Inferior parietal cortex (tissue), 1 donor: ENCODE results near the gene SQOR.
"Not testable (repeated sequence)": the region's sequence is repeated elsewhere in the genome, so short reads cannot be mapped to it uniquely, and the experiment has no call there.

Experiments used
- DNase-seq: peaks from one replicate; pipeline ENCODE4 v3.0.0-alpha.2; 2016; ENCODE audit errors: extremely low spot score

The SQOR gene

DNA sequence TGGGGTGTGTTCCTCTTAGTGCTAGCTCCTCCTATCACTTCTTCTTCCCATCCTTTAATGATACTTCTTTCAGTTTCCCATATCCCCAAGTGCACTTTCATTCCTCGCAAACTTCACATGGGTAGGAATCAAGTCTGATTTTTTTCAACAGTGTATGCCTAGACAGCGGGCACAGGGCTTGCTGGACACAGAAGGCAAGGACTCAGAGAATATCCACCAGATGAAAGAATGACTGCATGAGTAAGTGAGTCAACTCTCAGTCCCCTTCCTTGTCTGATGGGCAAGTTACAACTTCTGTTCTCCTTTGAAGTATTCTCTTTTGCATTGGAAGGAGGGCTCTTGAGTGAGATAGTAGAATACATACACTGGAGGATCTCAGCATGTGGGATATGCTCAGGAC is 3.1 kb upstream of the SQOR start:
- DNase-seq, result no peak

DNA sequence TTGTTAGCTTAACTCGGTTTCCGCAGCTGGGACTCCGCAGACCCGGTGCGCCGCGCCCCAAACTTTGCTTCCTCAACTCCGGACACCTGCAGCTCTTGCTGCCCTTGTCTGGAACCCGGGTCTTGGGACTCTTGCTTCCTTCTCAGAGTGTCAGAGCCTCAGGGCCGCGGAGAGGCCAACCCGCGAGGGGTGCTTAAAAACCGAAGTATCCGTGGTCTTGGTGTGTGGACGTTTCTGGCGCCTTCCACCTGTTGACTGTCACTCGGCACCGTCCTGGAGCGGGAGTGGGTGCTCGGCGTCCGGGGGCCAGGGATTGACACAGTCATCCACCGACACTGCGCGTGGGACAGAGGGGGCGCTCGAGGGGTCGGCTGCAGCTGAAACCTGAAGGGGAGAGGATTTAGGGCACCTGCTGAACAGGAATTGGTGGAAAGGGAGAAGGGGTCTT is 386 bp downstream of the SQOR start:
- no peak for DNase-seq

DNA sequence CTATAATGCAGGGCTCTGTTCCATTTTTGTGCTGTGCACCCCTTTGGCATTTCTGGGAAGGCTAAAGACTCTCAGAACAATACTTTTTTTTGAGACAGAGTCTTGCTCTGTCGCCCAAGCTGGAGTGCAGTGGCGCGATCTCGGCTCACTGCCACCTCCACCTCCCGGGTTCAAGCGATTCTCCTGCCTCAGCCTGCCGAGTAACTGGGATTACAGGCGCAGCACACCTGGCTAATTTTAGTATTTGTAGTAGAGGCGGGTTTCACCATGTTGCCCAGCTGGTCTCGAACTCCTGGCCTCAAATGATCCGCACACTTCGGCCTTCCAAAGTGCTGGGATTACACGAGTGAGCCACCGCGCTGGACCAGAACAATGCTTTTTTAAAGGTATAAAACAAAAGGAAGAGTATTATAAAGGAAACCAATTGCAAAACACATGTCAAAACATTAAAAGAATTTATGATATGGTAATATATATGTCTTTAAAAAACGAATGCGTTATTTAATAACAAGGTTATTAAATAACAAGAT is 999 bp downstream of the SQOR start:
- no peak for DNase-seq

DNA sequence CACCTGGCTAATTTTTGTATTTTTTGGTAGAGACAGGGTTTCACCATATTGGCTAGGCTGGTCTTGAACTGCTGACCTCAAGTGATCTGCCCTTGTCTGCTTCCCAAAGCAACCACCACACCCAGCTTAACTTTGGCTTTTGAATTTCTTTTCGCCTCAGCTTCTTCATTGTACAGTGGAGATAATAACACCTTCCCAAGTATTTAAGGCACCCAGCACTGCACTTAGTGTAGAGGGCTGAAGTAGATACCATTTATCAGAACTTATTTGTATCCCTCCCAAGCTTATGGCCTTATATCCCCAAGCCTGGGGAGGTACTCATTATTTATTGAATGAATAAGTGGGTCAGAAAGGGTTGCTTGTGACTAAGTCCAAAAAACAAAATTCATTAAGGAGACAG is 2.3 kb downstream of the SQOR start:
- no peak for DNase-seq

DNA sequence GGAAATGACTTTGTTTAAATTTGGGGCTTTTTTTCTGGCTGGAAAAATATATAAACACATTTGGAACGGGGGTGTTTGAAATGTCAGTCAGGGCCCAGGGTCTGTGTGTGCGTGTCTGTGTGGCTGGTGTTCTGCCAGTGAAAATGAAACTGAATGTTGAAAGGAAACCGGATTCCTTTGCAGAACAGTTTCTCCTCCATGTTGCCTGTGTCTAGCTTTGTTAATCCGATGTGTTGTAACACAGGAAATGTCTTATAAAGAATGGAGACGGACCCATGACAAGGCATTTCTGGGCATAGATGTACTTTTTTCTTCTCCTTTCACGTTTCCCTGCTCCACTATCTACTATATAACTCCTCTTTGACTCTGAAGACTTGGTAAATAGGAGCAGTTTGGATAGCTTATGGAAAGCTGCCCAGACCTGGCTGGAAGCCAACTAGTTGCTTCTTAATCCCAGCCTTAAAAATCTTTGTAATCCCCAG is 2.8 kb downstream of the SQOR start:
- DNase-seq, result peak; percentile 42

DNA sequence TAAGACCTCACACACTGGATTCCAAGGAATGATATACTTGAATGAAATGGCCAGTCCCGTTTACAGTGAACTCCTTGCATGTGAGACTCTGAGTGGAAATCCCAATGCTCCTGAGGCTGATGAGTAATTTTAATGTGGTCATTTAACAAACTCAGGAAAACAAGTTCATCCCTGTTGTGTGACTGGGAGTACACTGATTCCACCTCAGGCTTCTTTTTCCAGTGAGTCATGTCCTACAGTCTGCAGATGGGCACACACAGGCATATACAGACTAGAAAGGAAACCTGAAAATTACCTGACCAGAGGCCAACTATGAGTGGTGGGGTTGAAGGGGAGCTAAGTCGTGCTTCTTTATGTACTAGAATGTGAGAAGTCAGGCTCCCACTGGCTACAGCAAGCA is 5.8 kb downstream of the SQOR start:
- no peak for DNase-seq

DNA sequence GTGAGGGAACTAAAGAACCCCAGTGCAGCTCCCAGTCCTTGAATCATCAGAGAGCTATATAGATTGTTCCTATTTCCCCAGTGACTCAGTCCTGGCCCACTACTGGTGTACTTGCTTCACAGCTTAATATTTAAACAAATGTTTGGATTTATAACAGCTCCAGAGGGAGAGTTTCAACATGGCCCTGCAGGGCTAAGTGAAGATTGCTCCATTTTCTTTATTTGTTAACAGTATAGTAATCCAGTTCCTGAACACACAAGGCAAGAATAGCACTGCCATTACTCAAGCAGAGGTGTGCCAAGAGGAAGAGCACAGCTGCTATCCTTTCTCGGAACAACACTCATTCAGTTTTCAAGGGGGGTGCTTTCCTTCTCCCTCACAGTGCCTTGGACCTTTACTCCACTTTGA is 6.5 kb downstream of the SQOR start:
- no peak for DNase-seq

DNA sequence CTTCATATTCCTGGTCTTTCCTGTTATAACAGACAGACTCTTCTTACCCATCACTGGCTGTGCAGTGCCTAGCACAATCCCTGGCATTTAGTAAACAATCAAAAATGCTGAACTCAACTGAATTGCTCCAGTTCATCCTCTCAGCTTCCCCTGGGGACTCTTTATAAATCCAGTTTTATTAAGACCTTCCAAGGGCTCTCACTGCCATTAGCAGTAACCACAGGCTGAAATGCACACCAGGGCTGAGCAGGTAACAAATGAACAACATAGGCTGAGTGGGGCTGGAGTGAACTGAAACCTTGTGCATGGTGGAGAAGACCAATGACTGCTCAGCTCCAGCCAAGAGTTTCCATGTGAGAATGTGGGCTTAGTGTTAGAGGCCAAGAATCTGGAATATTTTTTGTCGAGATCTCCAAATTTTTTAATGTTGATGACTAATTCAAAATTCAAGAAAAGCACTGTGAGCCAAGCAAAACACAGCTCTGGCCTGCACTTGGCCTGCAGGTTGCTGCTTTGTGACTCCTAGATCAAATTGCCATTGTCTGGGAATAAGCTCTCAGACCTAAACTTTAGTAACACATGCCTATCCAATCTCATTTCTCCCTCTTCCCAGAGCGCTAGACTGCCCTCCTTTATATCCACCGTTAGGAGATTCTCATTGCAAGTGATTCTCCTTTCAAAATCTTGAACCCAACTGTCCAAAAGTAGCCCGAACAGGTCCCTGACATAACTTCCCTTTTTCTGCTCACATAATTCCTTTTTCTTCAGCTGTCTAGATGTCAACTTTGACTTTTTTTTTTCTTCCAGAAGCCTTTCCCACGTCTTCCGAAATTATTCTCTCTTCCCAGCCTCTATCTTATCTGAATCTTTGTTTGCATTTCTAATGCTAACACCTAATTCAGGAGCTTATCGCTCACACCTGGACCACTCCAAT is 7.4 kb downstream of the SQOR start:
- DNase-seq, result no peak

DNA sequence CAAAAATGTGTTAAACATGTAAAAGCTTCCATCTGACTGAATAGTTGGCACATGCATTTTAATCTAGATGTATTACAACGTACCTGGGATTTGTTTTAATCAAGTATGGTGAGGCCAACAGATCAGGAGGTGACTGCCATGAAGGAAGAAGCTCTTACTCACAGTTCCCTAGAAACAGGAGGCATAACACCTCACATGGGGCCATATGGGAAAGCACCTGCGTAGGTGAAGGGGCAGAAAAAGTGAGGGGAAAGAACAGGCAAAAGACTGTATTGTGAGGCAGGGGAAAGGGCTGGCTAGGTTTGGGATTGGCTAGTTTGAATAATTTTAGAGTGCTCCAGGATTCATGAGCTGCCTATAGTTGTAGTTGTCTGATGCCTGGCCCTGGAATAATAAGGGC is 9.6 kb downstream of the SQOR start:
- no peak for DNase-seq

DNA sequence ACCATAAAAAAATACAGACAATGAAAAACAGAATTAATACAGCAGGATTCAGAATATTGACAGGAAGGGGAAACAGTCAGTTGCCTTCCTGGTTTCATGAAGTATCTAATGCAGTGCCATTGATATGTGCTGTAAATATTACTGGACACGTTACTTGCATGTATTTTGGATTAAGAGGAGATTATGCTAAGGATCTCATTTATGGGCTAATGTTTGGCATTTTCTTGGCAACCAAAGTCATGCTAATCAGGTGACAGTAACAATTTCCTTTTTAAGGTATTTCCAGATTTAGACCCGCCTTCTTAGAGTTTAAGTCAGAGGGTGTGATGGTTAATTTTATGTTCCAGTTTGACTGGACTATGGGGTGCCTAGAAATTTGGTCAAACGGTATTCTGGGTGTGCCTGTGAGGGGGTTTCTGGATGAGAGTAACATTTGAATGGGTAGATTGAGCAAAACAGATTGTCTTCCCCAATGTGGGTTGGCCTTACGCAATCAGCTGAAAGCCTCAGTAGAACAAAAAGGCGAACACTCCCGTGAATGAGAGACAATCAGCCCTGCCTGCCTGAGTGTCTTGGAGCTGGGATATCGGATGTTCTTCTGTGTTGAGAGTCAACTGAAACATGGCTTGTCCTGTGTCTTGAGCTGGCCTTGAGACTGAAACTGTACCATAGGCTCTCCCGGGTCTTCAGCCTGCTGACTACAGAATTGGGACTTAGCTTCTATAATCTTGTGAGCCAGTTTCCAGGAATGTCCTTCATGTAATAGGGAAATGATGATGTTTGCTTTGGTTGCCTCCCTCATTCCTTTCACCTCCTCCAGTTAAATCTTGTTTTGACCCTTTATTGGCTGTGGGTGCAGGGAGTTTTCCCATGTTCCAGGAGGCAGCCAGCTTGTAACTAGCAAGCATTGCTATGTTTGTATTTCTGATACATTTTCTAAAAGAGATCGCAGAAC is 10.5 kb downstream of the SQOR start:
- no peak for DNase-seq

DNA sequence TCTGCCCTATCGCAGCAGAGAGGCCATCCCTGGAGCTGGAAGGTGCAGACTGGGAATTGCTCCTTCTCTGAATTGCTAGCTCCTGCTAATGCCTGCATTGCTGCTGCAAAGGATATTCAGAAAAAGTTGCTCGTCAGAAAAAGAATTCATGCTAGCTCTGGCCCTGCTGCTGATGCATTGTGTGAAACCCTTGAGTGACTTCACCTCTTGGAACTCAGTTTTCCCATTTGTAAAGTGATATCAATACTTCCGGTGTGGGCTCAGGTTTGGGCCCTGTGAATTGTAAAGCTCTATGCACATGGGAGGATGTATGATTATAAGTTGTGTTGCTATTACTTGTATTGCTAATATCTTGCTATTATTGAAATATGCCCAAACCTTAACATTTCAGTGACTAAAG is 11.4 kb downstream of the SQOR start:
- DNase-seq, result no peak

DNA sequence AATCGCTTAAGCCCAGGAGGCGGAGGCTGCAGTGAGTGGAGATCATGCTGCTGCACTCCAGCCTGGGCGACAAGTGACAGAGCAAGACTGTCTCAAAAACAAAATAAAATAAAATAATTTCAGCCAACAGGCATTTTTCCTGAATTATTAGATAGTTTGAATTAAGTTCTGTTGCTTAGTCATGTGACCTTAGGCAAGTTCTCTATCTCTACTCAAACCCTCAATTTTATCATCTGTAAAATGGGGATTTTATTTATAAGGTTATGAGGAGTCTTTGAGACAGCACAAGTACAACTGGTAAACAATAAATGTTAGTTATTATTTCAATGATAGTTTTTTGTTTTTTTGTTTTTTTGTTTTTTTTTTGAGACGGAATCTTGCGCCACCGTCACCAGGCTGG is 13.0 kb downstream of the SQOR start:
- DNase-seq, result no peak

DNA sequence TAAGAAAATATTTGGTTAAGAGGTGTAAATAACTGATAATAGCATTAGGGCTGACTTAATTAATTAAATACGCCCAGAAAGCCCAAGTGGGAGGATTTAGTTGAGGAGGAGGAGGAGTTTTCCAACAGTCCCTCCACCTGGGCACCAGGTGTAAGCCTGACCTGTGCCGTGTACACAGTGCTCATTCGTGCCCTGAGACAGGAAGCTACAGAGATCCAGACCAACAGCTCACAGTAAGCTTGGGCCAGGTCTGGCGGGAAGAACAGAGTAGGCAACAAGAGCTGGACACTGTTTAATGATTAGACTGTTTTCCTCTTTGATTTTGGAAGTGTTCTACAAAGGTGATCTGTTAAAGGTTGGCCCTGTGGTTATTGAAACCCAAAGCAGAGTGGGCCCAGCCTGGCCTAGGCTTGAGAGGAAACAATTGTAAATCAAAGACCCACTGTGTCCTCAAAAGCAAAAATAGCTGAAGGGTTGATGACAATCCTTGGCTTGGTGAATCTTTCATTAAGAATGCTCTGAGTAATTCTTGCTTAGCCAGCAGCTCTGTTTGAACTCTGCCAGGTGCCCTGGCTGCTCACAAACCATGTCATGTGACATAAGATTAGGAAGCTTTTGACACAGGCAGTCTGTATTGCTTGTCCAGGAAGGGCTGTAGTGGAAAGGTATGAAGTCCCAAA is 13.8 kb downstream of the SQOR start:
- DNase-seq, result no peak

DNA sequence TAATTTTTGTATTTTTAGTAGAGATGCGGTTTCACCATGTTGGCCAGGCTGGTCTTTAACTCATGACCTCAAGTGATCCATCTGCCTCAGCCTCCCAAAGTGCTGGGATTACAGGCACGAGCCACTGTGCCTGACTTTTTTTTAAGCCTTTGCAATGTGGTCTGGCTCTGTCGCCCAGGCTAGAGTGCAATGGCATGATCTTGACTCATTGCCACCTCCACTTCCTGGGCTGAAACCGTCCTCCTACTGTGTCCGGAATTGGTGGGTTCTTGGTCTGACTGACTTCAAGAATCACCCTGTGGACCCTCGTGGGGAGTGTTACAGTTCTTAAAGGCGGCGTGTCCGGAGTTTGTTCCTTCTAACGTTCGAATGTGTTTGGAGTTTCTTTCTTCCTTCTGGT is 15.2 kb downstream of the SQOR start:
- DNase-seq, result not testable (repeated sequence)

DNA sequence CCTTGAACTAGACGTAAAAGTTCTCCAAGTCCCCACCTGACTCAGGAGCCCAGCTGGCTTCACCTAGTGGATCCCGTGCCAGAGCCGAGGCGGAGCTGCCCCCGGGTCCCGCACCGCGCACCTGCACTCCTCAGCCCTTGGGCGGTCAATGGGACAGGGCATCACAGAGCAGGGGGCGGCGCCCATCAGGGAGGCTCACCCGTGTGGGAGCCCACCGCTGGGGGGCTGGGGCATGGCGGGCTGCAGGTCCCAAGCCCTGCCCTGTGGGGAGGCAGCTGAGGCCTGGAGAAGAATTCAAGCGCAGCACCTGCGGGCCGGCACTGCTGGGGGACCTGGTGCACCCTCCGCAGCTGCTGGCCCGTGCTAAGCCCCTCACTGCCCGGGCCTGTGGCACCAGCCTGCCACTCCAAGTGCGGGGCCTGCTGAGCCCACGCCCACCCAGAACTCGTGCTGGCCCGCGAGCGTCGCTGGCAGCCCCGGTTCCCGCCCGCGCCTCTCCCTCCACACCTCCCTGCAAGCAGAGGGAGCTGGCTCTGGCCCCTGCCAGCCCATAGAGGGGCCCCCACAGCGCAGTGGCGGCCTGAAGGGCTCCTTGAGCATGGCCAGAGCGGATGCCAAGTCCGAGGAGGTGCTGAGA is 16.2 kb downstream of the SQOR start:
- no peak for DNase-seq

DNA sequence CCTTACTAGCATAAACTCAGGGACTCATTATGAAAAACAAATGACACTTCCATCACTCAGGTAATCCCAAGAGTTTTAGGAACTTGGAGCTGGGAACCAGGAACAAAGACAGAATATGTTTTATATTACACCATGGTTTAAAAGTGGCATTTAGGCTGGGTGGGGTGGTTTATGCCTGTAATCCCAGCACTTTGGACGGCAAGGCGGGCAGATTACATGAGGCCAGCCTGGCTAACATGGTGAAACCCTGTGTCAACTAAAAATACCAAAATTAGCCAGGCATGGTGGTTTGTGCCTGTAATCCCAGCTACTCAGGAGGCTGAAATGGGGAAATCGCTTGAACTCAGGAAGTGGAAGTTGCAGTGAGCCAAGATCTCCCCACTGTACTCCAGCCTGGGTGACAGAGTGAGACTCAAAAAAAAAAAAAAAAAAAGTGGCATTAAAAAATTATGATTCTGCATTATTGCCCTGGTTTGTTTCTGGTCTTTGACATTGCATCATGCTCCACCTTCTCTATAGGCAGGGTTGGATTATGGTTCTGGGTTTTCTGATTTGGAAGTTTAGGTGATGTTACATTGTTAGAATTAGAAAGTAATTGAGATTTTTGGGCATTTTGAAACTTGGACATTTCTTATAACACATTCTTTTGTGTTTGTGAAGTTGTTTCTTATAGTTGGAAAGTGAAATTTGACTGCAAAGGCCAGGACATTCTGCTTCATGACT is 19.0 kb downstream of the SQOR start:
- DNase-seq, result no peak

DNA sequence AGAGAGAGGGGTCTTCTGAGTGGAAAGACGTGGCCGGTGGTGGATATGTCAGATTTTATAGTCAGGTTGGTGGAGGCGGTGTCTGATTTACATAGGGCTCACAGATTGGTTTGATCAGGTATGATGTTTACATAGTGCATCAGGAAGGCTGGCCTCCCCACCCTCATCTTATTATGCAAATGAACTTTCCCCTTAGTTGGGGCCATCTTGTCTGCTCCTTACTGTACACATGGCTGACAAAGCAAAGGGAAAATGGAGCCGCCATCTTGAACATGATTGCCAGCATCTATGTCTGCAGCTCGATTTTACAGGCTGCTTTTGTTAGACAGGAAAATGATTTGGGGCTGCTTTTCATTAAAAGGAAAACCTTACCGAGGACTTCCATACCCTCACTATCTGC is 19.9 kb downstream of the SQOR start:
- DNase-seq, result no peak

DNA sequence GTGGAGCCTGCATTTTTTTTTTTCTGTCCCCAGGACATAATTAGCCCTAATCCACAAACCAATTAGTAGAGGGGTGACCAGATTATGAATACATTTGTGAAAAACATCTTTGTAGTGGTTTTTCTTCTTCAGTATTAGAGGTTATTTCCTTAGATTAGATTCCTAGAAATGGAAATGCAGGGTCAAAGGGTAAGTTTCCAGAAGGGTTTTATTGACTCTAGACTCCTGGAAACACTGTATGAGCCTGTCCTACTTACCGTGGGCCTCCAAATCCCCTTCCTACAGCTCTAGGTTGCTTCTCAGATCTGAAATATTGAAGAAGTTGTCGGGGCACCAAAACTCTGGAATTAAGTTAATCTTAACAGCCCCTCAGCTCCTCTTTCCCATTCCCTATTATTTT is 22.4 kb downstream of the SQOR start:
- no peak for DNase-seq

DNA sequence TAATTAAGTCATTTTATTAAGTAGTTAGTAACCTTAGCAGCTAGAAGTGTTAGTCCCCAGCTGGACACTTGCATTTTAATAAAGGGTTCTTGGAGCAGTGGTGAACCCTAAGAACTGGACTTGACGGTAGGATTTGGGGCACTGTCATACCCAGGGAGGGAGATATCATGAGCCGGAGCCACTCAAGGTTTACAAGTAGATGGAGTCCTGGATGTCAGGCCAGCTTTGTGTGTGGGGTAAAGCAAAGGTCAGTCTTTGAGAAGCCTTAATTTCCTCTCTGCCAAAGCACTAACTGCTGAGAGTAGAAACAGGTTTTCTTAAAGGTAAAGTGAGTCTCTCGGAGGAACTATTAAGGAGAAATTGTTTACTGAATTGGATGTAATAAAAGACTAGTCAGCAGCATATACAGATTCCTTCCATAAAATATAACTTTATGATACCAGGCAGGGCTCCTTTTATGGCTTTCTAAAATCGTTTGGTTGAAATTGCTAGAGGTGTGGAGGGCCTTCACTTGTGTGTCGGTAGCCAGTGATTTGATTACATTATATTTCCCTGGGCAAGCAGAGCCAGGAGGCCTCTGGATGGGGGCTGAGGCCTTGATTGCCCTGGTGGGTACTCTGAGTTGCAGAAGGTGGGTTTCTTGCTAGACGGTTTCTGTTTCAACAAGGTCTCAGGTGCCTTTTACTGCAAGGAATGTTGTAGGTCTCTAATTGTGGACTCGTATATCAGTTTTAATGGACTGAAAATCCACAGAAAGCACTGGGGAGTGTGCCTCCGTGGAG is 23.1 kb downstream of the SQOR start:
- no peak for DNase-seq
